ENCODE data around the gene MCM8. TPM values are rescaled to one million over a fixed set of nuclear protein-coding genes. Genes with fewer than 3 reads are reported as not detected.

Gene MCM8
- total RNA-seq, 1 donor from 2014 or later = 16.1 TPM

DNA sequence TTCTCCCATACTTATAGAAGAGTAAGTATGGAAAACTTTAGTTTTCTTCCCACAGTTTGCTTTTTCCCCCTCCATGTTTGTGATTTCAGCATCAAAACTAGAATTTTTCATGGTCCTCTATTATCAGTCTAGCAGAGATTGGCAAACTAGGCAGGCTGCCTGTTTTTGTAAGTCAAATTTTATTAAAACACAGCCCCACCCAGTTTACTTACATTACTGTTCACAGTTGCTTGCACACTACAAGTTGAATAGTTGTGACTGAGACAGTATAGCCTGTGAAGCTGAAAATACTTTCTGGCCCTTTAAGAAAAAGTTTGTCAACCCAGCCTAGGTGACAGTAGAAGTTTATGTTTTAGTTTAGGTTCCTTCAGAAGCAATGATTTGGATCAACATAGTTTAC is 19.5 kb downstream of the MCM8 start:
- TF ChIP-seq CTCF (conservative IDR thresholded peaks at IDR 0.05; ENCODE audit: low read depth, low read length) = no peak
- DNase-seq (ENCODE audit: low read depth) = no peak

DNA sequence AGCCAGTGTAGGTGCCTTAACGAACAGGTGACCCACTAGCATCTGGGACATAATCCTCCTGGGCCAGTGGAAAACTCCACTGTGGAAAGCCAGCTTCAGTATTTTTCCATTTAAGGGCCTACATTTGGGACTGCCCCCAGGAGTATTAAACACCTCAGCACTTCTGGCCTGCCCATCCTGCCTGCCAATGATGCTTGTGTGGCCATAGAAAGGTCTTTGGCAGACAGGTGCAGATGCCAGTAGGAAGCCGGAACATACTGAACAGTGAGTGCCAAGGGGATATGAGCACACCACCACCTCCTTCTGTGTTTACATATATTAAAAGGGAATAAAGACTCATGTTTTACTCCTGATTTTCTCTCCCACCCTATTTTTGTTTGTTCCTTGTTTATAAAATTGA is 19.9 kb downstream of the MCM8 start:
- DNase-seq (ENCODE audit: low read depth) = no peak
- TF ChIP-seq CTCF (conservative IDR thresholded peaks at IDR 0.05; ENCODE audit: low read depth, low read length) = no peak
- no peak overlapping the region for H3K4me3 ChIP-seq (ENCODE audit: low read depth, low read length)

More for the DNA sequence above, 19.5 kb downstream of the MCM8 start:
- H3K4me3 ChIP-seq (ENCODE audit: low read depth, low read length) = no peak overlapping the region

- no peak for DNase-seq (ENCODE audit: low read depth)
- TF ChIP-seq CTCF (conservative IDR thresholded peaks at IDR 0.05; ENCODE audit: low read depth, low read length) = no peak
- no peak overlapping the region for H3K4me3 ChIP-seq (ENCODE audit: low read depth, low read length)
Measured at GRCh38 chr20:5971203-5971602, 20.8 kb downstream of the MCM8 start.

- H3K4me3 ChIP-seq (ENCODE audit: low read depth, low read length) = peak overlapping the region; percentile 20
- peak; percentile 99 for DNase-seq (ENCODE audit: low read depth)
- no peak for TF ChIP-seq CTCF (conservative IDR thresholded peaks at IDR 0.05; ENCODE audit: low read depth, low read length)
Measured at GRCh38 chr20:5973172-5973571, 22.7 kb downstream of the MCM8 start.

DNA sequence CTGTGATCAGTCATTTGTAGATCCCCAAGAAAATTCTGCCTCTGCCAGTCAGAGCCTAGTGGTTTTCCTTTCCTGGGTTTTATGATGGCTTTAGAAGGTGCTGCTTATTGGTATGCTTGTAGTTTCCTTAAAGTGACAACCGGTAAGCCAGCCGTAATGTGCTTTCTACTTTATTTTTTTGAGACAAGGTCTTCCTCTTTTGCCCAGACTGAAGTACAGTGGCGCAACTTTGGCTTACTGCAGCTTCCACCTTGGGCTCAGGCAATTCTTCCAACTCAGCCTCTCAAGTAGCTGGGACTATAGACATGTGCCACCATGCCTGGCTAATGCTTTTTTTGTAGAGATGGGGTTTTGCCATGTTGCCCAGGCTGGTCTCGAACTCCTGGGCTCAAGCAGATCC is 23.5 kb downstream of the MCM8 start:
- DNase-seq (ENCODE audit: low read depth) = no peak
- H3K4me3 ChIP-seq (ENCODE audit: low read depth, low read length) = no peak overlapping the region
- TF ChIP-seq CTCF (conservative IDR thresholded peaks at IDR 0.05; ENCODE audit: low read depth, low read length) = no peak

DNA sequence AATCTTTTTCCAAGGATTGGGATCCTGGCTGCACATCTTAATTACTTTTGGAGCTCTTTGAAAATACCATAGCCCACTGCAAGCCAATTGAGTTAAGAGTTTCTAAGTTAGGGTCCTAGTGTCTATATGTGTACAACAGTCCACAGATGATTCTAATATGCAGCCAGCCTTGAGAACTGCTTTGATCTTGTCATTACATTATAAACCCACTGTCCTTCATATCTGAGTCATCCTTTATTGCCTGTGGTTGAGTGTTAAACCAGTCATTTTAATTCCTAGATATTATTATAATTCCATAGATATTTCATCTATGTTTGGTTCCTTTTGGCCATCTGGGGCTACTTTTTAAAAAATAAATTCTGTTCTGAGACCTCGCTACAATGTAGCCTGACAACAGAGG is 24.1 kb downstream of the MCM8 start:
- H3K4me3 ChIP-seq (ENCODE audit: low read depth, low read length) = no peak overlapping the region
- TF ChIP-seq CTCF (conservative IDR thresholded peaks at IDR 0.05; ENCODE audit: low read depth, low read length) = no peak
- DNase-seq (ENCODE audit: low read depth) = no peak

DNA sequence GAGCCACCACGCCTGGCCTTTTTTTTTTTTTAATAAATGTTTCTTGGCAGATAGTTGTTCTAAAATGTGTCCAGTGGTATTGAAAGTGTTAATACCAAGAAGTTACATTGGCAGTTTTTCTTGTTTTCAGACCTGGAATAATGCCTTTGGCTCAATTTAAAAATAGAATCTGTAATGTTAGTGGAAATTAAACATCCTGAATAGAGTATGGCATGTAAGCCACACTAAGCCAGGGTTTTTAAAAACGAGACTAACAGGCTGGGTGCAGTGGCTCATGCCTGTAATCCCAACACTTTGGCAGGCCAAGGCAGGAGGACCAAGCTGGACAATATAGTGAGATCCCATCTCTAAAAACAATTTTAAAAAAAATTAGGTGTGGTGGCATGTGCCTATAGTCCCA is 25.3 kb downstream of the MCM8 start:
- no peak overlapping the region for H3K4me3 ChIP-seq (ENCODE audit: low read depth, low read length)
- TF ChIP-seq CTCF (conservative IDR thresholded peaks at IDR 0.05; ENCODE audit: low read depth, low read length) = no peak
- DNase-seq (ENCODE audit: low read depth) = no peak

Data from epithelial cell of proximal tubule (primary cell).